Measurements from ENCODE around the gene ADAMTSL4.
"Not testable (repeated sequence)": the region's sequence is repeated elsewhere in the genome, so short reads cannot be mapped to it uniquely, and the experiment has no call there.

Gene ADAMTSL4

DNA sequence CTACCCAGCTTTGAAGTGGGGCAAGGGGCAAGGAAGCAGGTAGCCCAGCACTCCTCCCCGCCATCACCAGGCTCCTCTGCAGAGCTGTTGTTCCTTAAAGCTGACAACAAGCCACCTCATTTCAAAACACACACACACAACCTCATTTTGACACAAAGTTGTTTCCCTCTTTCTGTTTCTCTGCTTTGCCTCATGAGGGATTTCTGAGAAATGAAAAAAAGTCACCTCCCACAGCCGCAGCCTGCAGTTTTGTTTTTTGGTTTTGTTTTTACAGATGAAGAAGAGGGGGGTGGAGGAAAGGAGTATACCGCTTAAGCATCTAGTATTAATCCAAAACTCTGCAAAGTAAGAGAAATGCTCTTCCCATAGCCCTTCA, 18.1 kb downstream of the ADAMTSL4 start:
- DNase-seq (ENCODE audit: low read depth in 2 of 2) = no peak

DNA sequence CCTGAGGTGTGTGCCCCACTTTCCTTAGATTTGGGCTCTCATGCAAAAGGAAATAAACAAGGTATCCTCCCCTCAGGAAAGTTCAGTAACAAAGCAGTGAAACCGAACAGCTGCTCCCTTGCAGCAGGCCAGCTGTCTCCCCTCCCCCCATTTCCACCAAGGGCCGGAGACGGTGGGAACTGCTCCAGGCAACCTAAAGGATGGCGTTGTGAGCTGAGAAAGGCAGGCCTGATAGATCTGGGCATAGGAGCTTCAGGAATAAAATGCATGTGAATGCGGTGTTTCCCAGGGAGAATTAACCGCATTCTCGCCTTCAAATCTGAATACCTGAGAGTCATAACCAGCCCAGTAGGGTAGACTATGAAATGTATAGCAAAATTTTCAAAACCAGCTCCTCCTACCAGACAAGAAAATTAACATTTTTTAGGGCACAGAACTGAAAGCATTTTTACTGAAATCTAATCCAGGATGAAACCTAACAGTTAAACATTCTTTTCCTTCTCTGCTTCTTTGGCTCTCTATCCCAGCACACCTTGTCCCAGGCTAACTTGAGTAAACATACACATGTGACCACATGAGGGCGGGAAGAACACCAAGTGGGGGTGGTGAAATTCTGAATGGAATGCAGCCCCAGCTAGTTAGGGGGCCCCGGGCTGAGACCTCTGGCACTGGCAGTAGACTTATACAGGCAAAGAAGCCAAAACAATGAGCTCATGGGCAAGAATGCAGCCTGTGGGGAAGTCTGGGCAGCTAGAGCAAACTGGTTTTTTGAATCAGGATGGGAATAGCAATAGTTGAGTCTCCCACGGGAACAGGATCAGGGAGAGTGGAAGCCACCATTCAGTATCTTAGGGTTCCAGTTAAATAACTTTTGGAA, 18.7 kb downstream of the ADAMTSL4 start:
- no peak for DNase-seq (ENCODE audit: low read depth in 2 of 2)

DNA sequence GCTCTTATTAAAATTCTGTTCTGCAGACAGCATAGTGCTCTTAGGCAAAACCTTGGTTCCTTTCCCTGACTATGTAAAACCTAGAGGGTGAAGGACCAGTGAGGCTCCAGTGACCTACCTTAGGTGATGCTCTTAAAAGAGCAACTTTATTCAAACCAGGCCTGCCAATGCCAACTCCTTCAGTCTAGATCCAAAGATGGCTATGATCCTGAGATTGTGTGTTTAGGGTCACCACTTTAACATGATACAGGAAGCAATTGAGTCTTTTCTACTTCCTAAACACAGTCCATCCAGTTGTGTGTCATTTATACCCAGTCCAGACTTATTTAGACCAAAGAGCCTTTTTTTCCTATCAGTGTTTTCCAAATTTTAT, 19.4 kb downstream of the ADAMTSL4 start:
- no peak for DNase-seq (ENCODE audit: low read depth in 2 of 2)

DNA sequence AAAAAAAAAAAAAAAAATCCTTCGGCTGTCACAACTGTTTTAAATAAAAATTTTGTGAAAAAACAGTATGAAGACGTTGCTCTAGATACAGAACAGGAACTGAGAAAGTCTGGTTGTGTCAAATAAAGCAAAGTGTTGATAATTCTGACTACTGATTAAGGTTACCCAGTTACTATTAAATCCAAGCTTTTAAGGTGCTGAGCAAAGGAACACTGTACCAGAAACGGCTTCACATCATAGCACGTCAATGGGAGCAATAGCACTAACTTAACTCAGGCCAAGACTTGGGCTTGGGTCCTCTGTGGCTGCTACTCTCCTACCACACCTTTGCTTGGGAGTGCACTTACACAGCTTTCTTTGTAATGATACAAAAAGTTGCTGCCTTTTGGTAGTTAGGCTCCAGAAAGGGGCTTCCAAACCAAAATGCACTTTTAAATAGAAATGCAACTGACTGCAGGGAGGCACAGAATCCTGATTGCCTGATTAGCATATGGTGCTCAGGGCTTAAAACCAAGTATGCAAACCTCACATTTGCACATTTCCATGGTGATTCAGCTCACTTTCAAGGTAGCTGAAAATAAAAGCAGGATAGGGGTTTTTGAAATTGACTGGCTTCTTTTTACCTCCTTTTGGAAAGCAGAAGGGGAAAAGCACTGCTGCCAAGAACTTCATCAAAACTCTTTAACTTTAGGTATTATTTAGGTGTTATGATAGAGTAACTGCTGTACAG, 23.9 kb downstream of the ADAMTSL4 start:
- DNase-seq (ENCODE audit: low read depth in 2 of 2) = no peak

GRCh38 chr1:150573648-150574071, 24.5 kb downstream of the ADAMTSL4 start:
- not testable (repeated sequence) for DNase-seq (ENCODE audit: low read depth in 2 of 2)

- no peak for DNase-seq (ENCODE audit: low read depth in 2 of 2)
These were observed 25.3 kb downstream of the ADAMTSL4 start for GRCh38 chr1:150574260-150575071.

GRCh38 chr1:150575072-150575489, 25.9 kb downstream of the ADAMTSL4 start:
- DNase-seq (ENCODE audit: low read depth in 2 of 2) = no peak

- DNase-seq (ENCODE audit: low read depth in 2 of 2) = no peak
These were observed 26.5 kb downstream of the ADAMTSL4 start for GRCh38 chr1:150575518-150576366.

DNA sequence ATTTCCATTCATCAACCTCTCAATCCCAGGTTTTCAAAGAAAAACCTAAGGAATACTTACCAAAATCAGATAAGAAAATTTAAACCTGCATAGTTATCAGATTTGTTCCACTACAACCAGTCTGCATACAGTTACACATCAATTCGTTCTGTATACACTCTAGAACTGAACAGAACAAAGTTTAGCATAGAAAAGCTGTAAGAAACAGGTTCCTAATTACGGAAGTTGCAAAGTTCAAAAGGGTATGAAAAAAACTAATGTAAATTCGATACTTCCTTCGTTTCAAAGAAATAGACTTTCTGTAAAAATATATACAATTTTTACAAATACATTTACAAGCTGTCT, 27.1 kb downstream of the ADAMTSL4 start:
- no peak for DNase-seq (ENCODE audit: low read depth in 2 of 2)

- no peak for DNase-seq (ENCODE audit: low read depth in 2 of 2)
These were observed 27.8 kb downstream of the ADAMTSL4 start for GRCh38 chr1:150576794-150577556.

- DNase-seq (ENCODE audit: low read depth in 2 of 2) = no peak
These were observed 28.5 kb downstream of the ADAMTSL4 start for GRCh38 chr1:150577557-150578271.

DNA sequence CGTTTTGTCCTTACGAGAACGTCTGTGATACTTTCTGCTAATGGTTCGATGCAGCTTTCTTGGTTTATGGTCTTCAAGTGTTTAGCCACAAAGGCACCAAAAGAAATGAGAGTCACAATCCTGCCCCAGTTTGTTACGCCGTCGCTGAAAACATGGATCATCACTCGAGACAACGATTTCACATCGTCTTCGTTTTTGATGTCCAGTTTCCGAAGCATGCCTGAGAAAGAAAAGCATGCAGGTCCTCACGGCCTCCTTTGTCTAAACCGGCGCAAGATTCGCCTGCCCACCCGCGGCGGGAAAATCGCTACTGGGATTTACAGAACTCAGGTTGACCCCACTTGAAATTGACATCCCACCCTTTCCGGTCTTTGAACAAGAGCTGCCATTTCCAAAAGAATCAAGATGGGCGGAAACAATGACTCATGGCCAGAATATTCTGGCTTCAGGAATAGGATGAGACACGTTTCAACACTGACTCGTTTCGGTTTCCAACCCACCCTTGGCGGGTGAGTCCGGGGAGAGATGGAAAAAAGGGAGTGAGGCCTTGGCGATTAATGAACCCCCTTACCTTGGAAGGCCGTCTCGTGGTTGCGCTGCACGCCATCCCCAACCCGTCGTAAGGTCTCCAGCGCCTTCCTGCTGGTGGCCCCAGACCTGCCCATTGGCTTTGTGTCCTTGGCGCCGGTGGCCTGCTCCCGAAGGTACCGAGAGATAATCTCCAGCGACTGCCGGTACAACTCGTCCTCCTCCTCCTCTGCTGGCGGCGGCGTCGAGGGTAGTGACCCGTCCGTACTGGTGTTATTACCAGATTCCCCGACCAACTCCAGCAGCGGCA, 29.3 kb downstream of the ADAMTSL4 start:
- no peak for DNase-seq (ENCODE audit: low read depth in 2 of 2)

GRCh38 chr1:150579110-150579944, 30.1 kb downstream of the ADAMTSL4 start, which contains the start of gene MCL1:
TSS of gene MCL1 (minus strand) at chr1:150579610. CDS start at chr1:150579530, 80 bp downstream.
- peak; percentile 76 to 84 for DNase-seq (ENCODE audit: low read depth in 2 of 2)

GRCh38 chr1:150579945-150580642, 30.9 kb downstream of the ADAMTSL4 start:
- no peak for DNase-seq (ENCODE audit: low read depth in 2 of 2)

GRCh38 chr1:150580966-150581365, 31.8 kb downstream of the ADAMTSL4 start:
- not testable (repeated sequence) for DNase-seq (ENCODE audit: low read depth in 2 of 2)

DNA sequence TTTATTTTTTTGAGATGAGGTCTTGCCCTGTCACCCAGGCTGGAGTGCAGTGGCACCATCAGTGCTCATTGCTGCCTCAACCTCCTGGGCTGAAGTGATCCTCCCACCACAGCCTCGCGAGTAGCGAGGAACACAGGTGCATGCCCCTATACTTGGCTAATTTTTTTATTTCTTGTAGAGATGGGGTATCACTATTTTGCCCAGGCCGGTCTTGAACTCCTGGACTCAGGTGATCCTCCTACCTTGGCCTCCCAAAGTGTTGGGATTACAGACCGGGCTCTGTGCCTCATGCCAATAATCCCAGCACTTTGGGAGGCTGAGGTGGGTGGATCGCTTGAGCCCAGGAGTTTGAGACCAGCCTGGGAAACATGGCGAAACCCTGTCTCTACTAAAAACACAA, 32.2 kb downstream of the ADAMTSL4 start:
- not testable (repeated sequence) for DNase-seq (ENCODE audit: low read depth in 2 of 2)

DNA sequence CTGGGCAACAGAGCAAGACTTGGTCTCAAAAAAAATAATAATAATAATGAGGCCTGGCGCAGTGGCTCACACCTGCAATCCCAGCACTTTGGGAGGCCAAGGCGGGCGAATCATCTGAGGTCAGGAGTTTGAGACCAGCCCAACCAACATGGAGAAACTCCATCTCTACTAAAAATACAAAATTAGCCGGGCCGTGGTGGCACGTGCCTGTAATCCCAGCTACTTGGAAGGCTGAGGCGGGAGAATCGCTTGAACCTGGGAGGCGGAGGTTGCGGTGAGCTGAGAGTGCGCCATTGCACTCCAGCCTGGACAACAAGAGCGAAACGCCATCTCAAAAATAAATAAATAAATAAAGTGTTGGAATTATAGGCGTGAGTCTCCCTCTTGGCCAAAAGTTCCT, 32.8 kb downstream of the ADAMTSL4 start:
- not testable (repeated sequence) for DNase-seq (ENCODE audit: low read depth in 2 of 2)
